ENCODE results near the gene C1orf21.

Gene C1orf21

GRCh38 chr1:184635347-184635979 is 248.6 kb downstream of the C1orf21 start:
- H3K27ac ChIP-seq (ENCODE audit: low read depth in 2 of 2, low read length in 2 of 2), result no peak overlapping the region
- no peaks in the 10 kb centered on the region for H3K27me3 ChIP-seq (ENCODE audit: control insufficient read depth in 2 of 2, insufficient read depth in 2 of 2, low read length in 2 of 2)
- no peak overlapping the region for H3K9ac ChIP-seq (ENCODE audit: low read depth in 1 of 2, low read length in 2 of 2)
- H3K4me3 ChIP-seq (ENCODE audit: low read length in 2 of 2), result no peak overlapping the region
- no peaks in the 10 kb centered on the region for H3K4me1 ChIP-seq (ENCODE audit: control insufficient read depth in 2 of 2, insufficient read depth in 2 of 2, low read length in 2 of 2)
- no peaks in the 10 kb centered on the region for H3K36me3 ChIP-seq (ENCODE audit: control insufficient read depth in 2 of 2, insufficient read depth in 2 of 2, low read length in 2 of 2)
- no peaks in the 10 kb centered on the region for H3K9me3 ChIP-seq (ENCODE audit: control insufficient read depth in 2 of 2, low read length in 2 of 2)

- Histone ChIP-seq H3K27me3 (ENCODE audit: control insufficient read depth in 2 of 2, insufficient read depth in 2 of 2, low read length in 2 of 2) (no peaks in the 10 kb centered on the region), H3K9ac (ENCODE audit: low read depth in 1 of 2, low read length in 2 of 2) (no peak overlapping the region), H3K27ac (ENCODE audit: low read depth in 2 of 2, low read length in 2 of 2) (peak overlapping the region in 1 of 2 donors; percentile 11), H3K4me3 (ENCODE audit: low read length in 2 of 2) (no peak overlapping the region), H3K36me3 (ENCODE audit: control insufficient read depth in 2 of 2, insufficient read depth in 2 of 2, low read length in 2 of 2) (no peaks in the 10 kb centered on the region), H3K9me3 (ENCODE audit: control insufficient read depth in 2 of 2, low read length in 2 of 2) (no peaks in the 10 kb centered on the region), H3K4me1 (ENCODE audit: control insufficient read depth in 2 of 2, insufficient read depth in 2 of 2, low read length in 2 of 2) (no peaks in the 10 kb centered on the region)
Measured at GRCh38 chr1:184635980-184636431, 249.2 kb downstream of the C1orf21 start.

GRCh38 chr1:184637664-184638240 is 250.9 kb downstream of the C1orf21 start:
- H3K36me3 ChIP-seq (ENCODE audit: control insufficient read depth in 2 of 2, insufficient read depth in 2 of 2, low read length in 2 of 2), result no peaks in the 10 kb centered on the region
- no peaks in the 10 kb centered on the region for H3K4me1 ChIP-seq (ENCODE audit: control insufficient read depth in 2 of 2, insufficient read depth in 2 of 2, low read length in 2 of 2)
- no peak overlapping the region for H3K27ac ChIP-seq (ENCODE audit: low read depth in 2 of 2, low read length in 2 of 2)
- no peak overlapping the region for H3K4me3 ChIP-seq (ENCODE audit: low read length in 2 of 2)
- H3K27me3 ChIP-seq (ENCODE audit: control insufficient read depth in 2 of 2, insufficient read depth in 2 of 2, low read length in 2 of 2), result no peaks in the 10 kb centered on the region
- H3K9ac ChIP-seq (ENCODE audit: low read depth in 1 of 2, low read length in 2 of 2), result no peak overlapping the region
- no peaks in the 10 kb centered on the region for H3K9me3 ChIP-seq (ENCODE audit: control insufficient read depth in 2 of 2, low read length in 2 of 2)

GRCh38 chr1:184639205-184639604 is 252.4 kb downstream of the C1orf21 start:
- Histone ChIP-seq H3K4me1 (ENCODE audit: control insufficient read depth in 2 of 2, insufficient read depth in 2 of 2, low read length in 2 of 2) (no peaks in the 10 kb centered on the region), H3K9ac (ENCODE audit: low read depth in 1 of 2, low read length in 2 of 2) (no peak overlapping the region), H3K27me3 (ENCODE audit: control insufficient read depth in 2 of 2, insufficient read depth in 2 of 2, low read length in 2 of 2) (no peaks in the 10 kb centered on the region), H3K36me3 (ENCODE audit: control insufficient read depth in 2 of 2, insufficient read depth in 2 of 2, low read length in 2 of 2) (no peaks in the 10 kb centered on the region), H3K9me3 (ENCODE audit: control insufficient read depth in 2 of 2, low read length in 2 of 2) (no peaks in the 10 kb centered on the region), H3K27ac (ENCODE audit: low read depth in 2 of 2, low read length in 2 of 2) (no peak overlapping the region), H3K4me3 (ENCODE audit: low read length in 2 of 2) (no peak overlapping the region)

DNA sequence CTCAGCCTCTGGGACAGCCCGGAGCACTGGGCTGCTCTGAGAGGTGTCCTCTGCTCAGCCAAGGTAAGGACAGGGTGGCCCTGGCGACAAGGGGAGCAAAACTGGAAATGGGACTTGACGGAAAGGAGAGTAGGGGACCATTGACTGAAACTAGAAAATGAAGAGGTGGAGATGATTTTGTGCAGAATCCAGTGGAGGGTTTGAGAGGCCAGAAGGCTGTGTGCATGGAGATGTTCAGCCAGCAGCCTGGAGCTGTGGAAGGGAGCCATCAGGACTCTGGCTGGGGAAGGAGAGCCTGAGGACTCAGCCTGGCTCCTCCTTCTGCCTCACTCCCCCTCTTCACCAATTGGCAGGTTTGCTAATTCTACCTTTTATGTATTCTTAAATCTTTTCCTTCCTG is 253.7 kb downstream of the C1orf21 start:
- Histone ChIP-seq H3K36me3 (ENCODE audit: control insufficient read depth in 2 of 2, insufficient read depth in 2 of 2, low read length in 2 of 2) (no peaks in the 10 kb centered on the region), H3K27ac (ENCODE audit: low read depth in 2 of 2, low read length in 2 of 2) (no peak overlapping the region), H3K4me1 (ENCODE audit: control insufficient read depth in 2 of 2, insufficient read depth in 2 of 2, low read length in 2 of 2) (no peaks in the 10 kb centered on the region), H3K9ac (ENCODE audit: low read depth in 1 of 2, low read length in 2 of 2) (no peak overlapping the region), H3K4me3 (ENCODE audit: low read length in 2 of 2) (no peak overlapping the region), H3K9me3 (ENCODE audit: control insufficient read depth in 2 of 2, low read length in 2 of 2) (no peaks in the 10 kb centered on the region), H3K27me3 (ENCODE audit: control insufficient read depth in 2 of 2, insufficient read depth in 2 of 2, low read length in 2 of 2) (no peaks in the 10 kb centered on the region)

DNA sequence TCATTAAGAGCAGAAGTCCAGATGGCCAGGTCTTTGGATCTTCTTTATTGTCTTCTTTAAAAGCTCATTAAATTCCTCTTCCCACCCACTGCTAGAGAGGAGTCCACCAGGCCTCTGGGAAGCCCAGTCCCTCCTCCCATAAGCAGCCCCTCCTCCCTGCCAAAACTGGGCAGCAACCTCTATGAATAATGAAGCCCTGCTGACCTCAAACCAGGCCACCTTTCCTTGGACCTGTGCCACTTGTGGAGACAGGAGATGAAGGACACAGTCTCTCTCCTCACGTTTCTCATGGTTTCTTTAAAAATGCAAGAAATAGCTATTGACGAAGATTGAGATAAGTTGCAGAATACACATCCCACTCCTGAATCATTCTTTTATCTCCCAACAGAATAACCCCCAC is 255.1 kb downstream of the C1orf21 start:
- Histone ChIP-seq H3K4me3 (ENCODE audit: low read length in 2 of 2) (no peak overlapping the region), H3K9me3 (ENCODE audit: control insufficient read depth in 2 of 2, low read length in 2 of 2) (no peaks in the 10 kb centered on the region), H3K27ac (ENCODE audit: low read depth in 2 of 2, low read length in 2 of 2) (no peak overlapping the region), H3K4me1 (ENCODE audit: control insufficient read depth in 2 of 2, insufficient read depth in 2 of 2, low read length in 2 of 2) (no peaks in the 10 kb centered on the region), H3K36me3 (ENCODE audit: control insufficient read depth in 2 of 2, insufficient read depth in 2 of 2, low read length in 2 of 2) (no peaks in the 10 kb centered on the region), H3K27me3 (ENCODE audit: control insufficient read depth in 2 of 2, insufficient read depth in 2 of 2, low read length in 2 of 2) (no peaks in the 10 kb centered on the region), H3K9ac (ENCODE audit: low read depth in 1 of 2, low read length in 2 of 2) (no peak overlapping the region)

DNA sequence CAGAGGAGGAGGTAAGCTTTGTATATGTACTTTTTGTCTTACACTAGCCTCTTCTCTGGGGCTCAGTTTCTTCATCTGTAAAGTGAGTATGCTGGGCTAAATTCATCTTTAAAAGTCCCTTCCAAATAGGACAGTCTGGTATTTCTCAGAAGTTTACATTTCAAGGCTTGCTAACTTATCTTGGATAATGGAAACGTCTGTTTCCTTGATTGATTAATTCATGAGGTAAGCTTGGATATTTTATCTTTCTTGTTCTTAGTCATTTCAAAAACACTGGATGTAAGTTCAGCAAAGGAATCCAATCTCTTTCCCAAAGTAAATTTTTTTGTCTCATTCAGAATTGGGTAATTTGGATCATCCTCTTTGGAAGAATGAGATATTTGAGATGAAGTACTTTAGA is 256.8 kb downstream of the C1orf21 start:
- H3K27me3 ChIP-seq (ENCODE audit: control insufficient read depth in 2 of 2, insufficient read depth in 2 of 2, low read length in 2 of 2), result no peaks in the 10 kb centered on the region
- no peaks in the 10 kb centered on the region for H3K36me3 ChIP-seq (ENCODE audit: control insufficient read depth in 2 of 2, insufficient read depth in 2 of 2, low read length in 2 of 2)
- H3K27ac ChIP-seq (ENCODE audit: low read depth in 2 of 2, low read length in 2 of 2), result no peak overlapping the region
- no peaks in the 10 kb centered on the region for H3K4me1 ChIP-seq (ENCODE audit: control insufficient read depth in 2 of 2, insufficient read depth in 2 of 2, low read length in 2 of 2)
- H3K9me3 ChIP-seq (ENCODE audit: control insufficient read depth in 2 of 2, low read length in 2 of 2), result no peaks in the 10 kb centered on the region
- H3K9ac ChIP-seq (ENCODE audit: low read depth in 1 of 2, low read length in 2 of 2), result no peak overlapping the region
- H3K4me3 ChIP-seq (ENCODE audit: low read length in 2 of 2), result no peak overlapping the region

DNA sequence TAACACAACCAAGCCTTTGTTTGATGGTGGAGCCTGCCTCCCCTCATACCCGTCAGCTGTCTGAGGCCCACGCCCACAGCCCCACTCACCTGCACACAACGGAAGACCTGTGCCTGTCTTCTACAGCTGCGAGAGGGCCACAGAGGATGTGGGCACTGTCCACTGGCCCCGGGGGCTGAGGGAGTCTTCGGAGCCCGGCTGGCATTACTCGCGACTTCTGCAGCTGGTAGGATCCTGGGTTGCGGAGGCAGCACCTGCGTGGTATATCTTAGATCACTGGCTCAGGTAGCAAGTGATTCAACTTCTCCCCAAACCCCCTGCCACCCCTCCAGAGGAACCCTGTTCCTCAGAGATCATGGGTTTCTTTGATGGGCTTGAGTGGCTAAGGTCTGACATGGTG is 257.9 kb downstream of the C1orf21 start:
- no peaks in the 10 kb centered on the region for H3K9me3 ChIP-seq (ENCODE audit: control insufficient read depth in 2 of 2, low read length in 2 of 2)
- no peaks in the 10 kb centered on the region for H3K36me3 ChIP-seq (ENCODE audit: control insufficient read depth in 2 of 2, insufficient read depth in 2 of 2, low read length in 2 of 2)
- no peaks in the 10 kb centered on the region for H3K27me3 ChIP-seq (ENCODE audit: control insufficient read depth in 2 of 2, insufficient read depth in 2 of 2, low read length in 2 of 2)
- no peak overlapping the region for H3K9ac ChIP-seq (ENCODE audit: low read depth in 1 of 2, low read length in 2 of 2)
- no peaks in the 10 kb centered on the region for H3K4me1 ChIP-seq (ENCODE audit: control insufficient read depth in 2 of 2, insufficient read depth in 2 of 2, low read length in 2 of 2)
- H3K27ac ChIP-seq (ENCODE audit: low read depth in 2 of 2, low read length in 2 of 2), result no peak overlapping the region
- H3K4me3 ChIP-seq (ENCODE audit: low read length in 2 of 2), result no peak overlapping the region

DNA sequence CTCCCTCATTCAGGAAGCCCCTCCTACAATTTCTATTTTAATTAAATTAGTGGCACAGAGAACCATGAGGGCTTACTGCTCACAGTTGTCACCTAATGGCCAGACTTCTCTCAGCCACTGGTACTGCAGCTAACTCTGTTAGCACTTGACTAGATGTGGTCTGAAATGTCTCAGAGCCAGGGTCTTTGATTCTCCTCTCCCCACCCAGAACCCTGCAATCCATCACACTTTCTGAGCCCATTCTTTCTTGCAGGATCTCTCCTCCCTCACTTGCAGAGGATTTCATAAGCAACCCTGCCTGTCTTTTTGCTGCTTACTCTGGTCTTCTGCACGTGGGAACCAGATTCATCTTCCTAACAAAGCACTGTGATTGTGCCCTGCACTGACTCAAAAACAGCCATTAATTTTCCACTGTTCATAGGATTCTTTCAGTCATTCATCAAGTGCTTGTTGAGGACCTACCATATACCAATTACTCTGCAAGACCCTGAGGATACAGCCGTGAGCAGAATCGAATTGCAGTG is 259.4 kb downstream of the C1orf21 start:
- H3K9me3 ChIP-seq (ENCODE audit: control insufficient read depth in 2 of 2, low read length in 2 of 2), result no peaks in the 10 kb centered on the region
- H3K4me1 ChIP-seq (ENCODE audit: control insufficient read depth in 2 of 2, insufficient read depth in 2 of 2, low read length in 2 of 2), result no peaks in the 10 kb centered on the region
- H3K4me3 ChIP-seq (ENCODE audit: low read length in 2 of 2), result no peak overlapping the region
- no peaks in the 10 kb centered on the region for H3K27me3 ChIP-seq (ENCODE audit: control insufficient read depth in 2 of 2, insufficient read depth in 2 of 2, low read length in 2 of 2)
- H3K9ac ChIP-seq (ENCODE audit: low read depth in 1 of 2, low read length in 2 of 2), result no peak overlapping the region
- H3K36me3 ChIP-seq (ENCODE audit: control insufficient read depth in 2 of 2, insufficient read depth in 2 of 2, low read length in 2 of 2), result no peaks in the 10 kb centered on the region
- no peak overlapping the region for H3K27ac ChIP-seq (ENCODE audit: low read depth in 2 of 2, low read length in 2 of 2)

DNA sequence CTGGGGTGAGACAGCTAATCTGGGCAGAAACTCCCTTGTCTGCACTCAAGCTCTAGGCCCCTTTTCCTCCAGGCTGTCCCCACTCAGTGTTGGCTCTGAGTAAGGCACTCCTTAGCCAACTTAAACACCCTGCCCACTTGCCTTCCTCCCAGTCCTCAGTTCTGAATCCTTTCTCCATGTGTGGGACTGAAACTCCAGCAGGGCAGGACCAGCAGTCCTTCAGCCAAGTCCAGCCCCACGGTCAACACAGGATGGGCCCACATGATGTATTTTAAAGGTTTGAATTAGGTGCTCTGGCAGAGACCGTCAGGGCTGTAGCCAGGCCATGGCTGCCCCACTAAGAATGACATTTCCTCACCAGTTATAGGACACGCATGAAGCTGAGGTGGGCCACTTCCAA is 260.0 kb downstream of the C1orf21 start:
- Histone ChIP-seq H3K9ac (ENCODE audit: low read depth in 1 of 2, low read length in 2 of 2) (no peak overlapping the region), H3K36me3 (ENCODE audit: control insufficient read depth in 2 of 2, insufficient read depth in 2 of 2, low read length in 2 of 2) (no peaks in the 10 kb centered on the region), H3K9me3 (ENCODE audit: control insufficient read depth in 2 of 2, low read length in 2 of 2) (no peaks in the 10 kb centered on the region), H3K4me3 (ENCODE audit: low read length in 2 of 2) (no peak overlapping the region), H3K4me1 (ENCODE audit: control insufficient read depth in 2 of 2, insufficient read depth in 2 of 2, low read length in 2 of 2) (no peaks in the 10 kb centered on the region), H3K27ac (ENCODE audit: low read depth in 2 of 2, low read length in 2 of 2) (no peak overlapping the region), H3K27me3 (ENCODE audit: control insufficient read depth in 2 of 2, insufficient read depth in 2 of 2, low read length in 2 of 2) (no peaks in the 10 kb centered on the region)

Measured in mucosa of rectum (tissue), 2 donors.